IMR-90 (cell line): ENCODE data around the gene NPEPL1. TPM values are rescaled to one million over a fixed set of nuclear protein-coding genes. Genes with fewer than 3 reads are reported as not detected.

Experiments used
- ATAC-seq: fragments of 200-7000 bp; cut with Tn5 transposase; 2 replicates; pipeline ENCODE4 v1.9.1; 2020; ENCODE audit warnings: low read depth, mild to moderate bottlenecking, moderate library complexity
- BruUV-seq: library from RNA; stranded (reverse); fragments of 400-500 nt; replicated peaks from 2 replicates; lab custom pipeline; 2021; lab: Mats Ljungman, UMichigan
- CTCF ChIA-PET: fragments of 300-600 bp; formaldehyde crosslinking; extraction: SDS; loops from one replicate; lab custom pipeline; 2021; ENCODE audit warnings: antibody characterized with exemption; lab: Yijun Ruan, JAX
- POLR2A ChIA-PET: fragments of 300-600 bp; sonication (Branson Sonifier 250); formaldehyde crosslinking; loops from one replicate; lab custom pipeline; 2022; ENCODE audit warnings: antibody characterized with exemption; ENCODE audit not compliant: unreplicated experiment; lab: Charles Lee
- DNase-seq: peaks from one replicate; pipeline ENCODE4 v3.0.0; 2013
- H2AFZ ChIP-seq: replicated peaks from 2 replicates; pipeline ENCODE3; 2013; ENCODE audit warnings: low read length, mild to moderate bottlenecking; ENCODE audit not compliant: poor library complexity
- H2AK5ac ChIP-seq: 2 replicates; pipeline ENCODE4 v1.6.1; 2013; ENCODE audit warnings: low read depth, low read length, inconsistent platforms
- H2AK9ac ChIP-seq: replicated peaks from 2 replicates; pipeline ENCODE3; 2013; ENCODE audit warnings: mild to moderate bottlenecking, low read depth, low read length, moderate library complexity; ENCODE audit not compliant: poor library complexity
- H2BK120ac ChIP-seq: 2 replicates; pipeline ENCODE4 v1.6.1; 2013; ENCODE audit warnings: low read depth, low read length, inconsistent platforms
- H2BK15ac ChIP-seq: 3 replicates; pipeline ENCODE4 v1.6.1; 2013; ENCODE audit warnings: low read depth, low read length, inconsistent platforms
- H2BK20ac ChIP-seq: 2 replicates; pipeline ENCODE4 v1.6.1; 2013; ENCODE audit warnings: low read depth, mild to moderate bottlenecking, inconsistent platforms, low read length, moderate library complexity
- H2BK5ac ChIP-seq: 2 replicates; pipeline ENCODE4 v1.6.1; 2013; ENCODE audit warnings: mild to moderate bottlenecking, low read depth, low read length, inconsistent platforms; ENCODE audit not compliant: poor library complexity, severe bottlenecking
- H3K14ac ChIP-seq: replicated peaks from 2 replicates; pipeline ENCODE4 v1.6.1; 2013; ENCODE audit warnings: low read depth, low read length, inconsistent platforms
- H3K18ac ChIP-seq: 2 replicates; pipeline ENCODE4 v1.6.1; 2013; ENCODE audit warnings: low read depth, low read length, control low read depth
- H3K23ac ChIP-seq: 2 replicates; pipeline ENCODE4 v1.6.1; 2013; ENCODE audit warnings: low read depth, low read length, inconsistent platforms
- H3K27ac ChIP-seq: 2 replicates; pipeline ENCODE4 v1.5.1; 2013; ENCODE audit warnings: mild to moderate bottlenecking, control low read depth, low read length; ENCODE audit not compliant: insufficient read depth
- H3K27me3 ChIP-seq: 2 replicates; pipeline ENCODE4 v1.6.1; 2013; ENCODE audit warnings: low read length; ENCODE audit not compliant: control insufficient read depth, insufficient read depth
- H3K36me3 ChIP-seq: 2 replicates; pipeline ENCODE4 v1.6.1; 2013; ENCODE audit warnings: low read length, mixed read lengths; ENCODE audit not compliant: control insufficient read depth, insufficient read depth
- H3K4ac ChIP-seq: 2 replicates; pipeline ENCODE4 v1.6.1; 2013; ENCODE audit warnings: low read depth, low read length, inconsistent platforms
- H3K4me1 ChIP-seq: 2 replicates; pipeline ENCODE4 v1.6.1; 2013; ENCODE audit warnings: low read length, mixed read lengths; ENCODE audit not compliant: control insufficient read depth, insufficient read depth
- H3K4me2 ChIP-seq: 2 replicates; pipeline ENCODE4 v1.6.1; 2013; ENCODE audit warnings: low read depth, mild to moderate bottlenecking, control low read depth, low read length, moderate library complexity
- H3K4me3 ChIP-seq: 2 replicates; pipeline ENCODE4 v1.5.1; 2013; ENCODE audit warnings: low read depth, mild to moderate bottlenecking, control low read depth, low read length, moderate library complexity; ENCODE audit not compliant: insufficient read depth
- H3K56ac ChIP-seq: 2 replicates; pipeline ENCODE4 v1.6.1; 2013; ENCODE audit warnings: low read length, inconsistent platforms; ENCODE audit not compliant: insufficient read depth; ENCODE audit errors: extremely low read depth
- H3K79me1 ChIP-seq, 2 experiments: 2 replicates each; pipeline ENCODE4 v1.6.1; 2013; ENCODE audit warnings: low read length in 2 of 2, inconsistent platforms in 1 of 2, low read depth in 1 of 2
- H3K9ac ChIP-seq: 2 replicates; pipeline ENCODE4 v1.6.1; 2013; ENCODE audit warnings: low read depth, low read length, control low read depth
- H3K9me1 ChIP-seq: 2 replicates; pipeline ENCODE4 v1.6.1; 2013; ENCODE audit warnings: low read length, inconsistent platforms; ENCODE audit not compliant: insufficient read depth
- H3K9me3 ChIP-seq: 2 replicates; pipeline ENCODE4 v1.6.1; 2013; ENCODE audit warnings: low read length; ENCODE audit not compliant: control insufficient read depth, insufficient read depth
- H4K20me1 ChIP-seq: 2 replicates; pipeline ENCODE4 v1.6.1; 2013; ENCODE audit warnings: low read length, inconsistent platforms; ENCODE audit not compliant: insufficient read depth
- H4K5ac ChIP-seq: 2 replicates; pipeline ENCODE4 v1.6.1; 2013; ENCODE audit warnings: mild to moderate bottlenecking, low read depth, low read length, control low read depth
- H4K8ac ChIP-seq, 2 experiments: 2 replicates each; pipeline ENCODE4 v1.6.1; 2013; ENCODE audit warnings: low read depth in 2 of 2, low read length in 2 of 2, control low read depth in 1 of 2, inconsistent platforms in 1 of 2
- H4K91ac ChIP-seq: 2 replicates; pipeline ENCODE4 v1.6.1; 2013; ENCODE audit warnings: low read depth, low read length, inconsistent platforms; ENCODE audit not compliant: insufficient read depth
- BHLHE40 ChIP-seq: fragments of 150-350 bp; IDR thresholded peaks from 2 replicates; pipeline ENCODE4 v1.6.1; 2016; ENCODE audit warnings: mild to moderate bottlenecking, low read depth, low read length
- CEBPB ChIP-seq: IDR thresholded peaks from 2 replicates; pipeline ENCODE4 v1.6.1; 2012; ENCODE audit warnings: low read depth, low read length, improper control_type of control experiment
- CHD1 ChIP-seq: IDR thresholded peaks from 2 replicates; pipeline ENCODE4 v1.6.1; 2012; ENCODE audit warnings: low read depth, low read length, improper control_type of control experiment
- CTCF ChIP-seq: conservative IDR thresholded peaks from 2 replicates; pipeline ENCODE4 v1.5.1; 2012; ENCODE audit warnings: mild to moderate bottlenecking, low read depth, low read length, improper control_type of control experiment
- ELK1 ChIP-seq: fragments of 150-350 bp; IDR thresholded peaks from 2 replicates; pipeline ENCODE4 v1.6.1; 2016; ENCODE audit warnings: low read depth, mild to moderate bottlenecking, low read length, moderate library complexity, borderline replicate concordance
- FOS ChIP-seq: fragments of 150-350 bp; IDR thresholded peaks from 2 replicates; pipeline ENCODE4 v1.6.1; 2016; ENCODE audit warnings: low read depth, low read length
- MAFK ChIP-seq: IDR thresholded peaks from 2 replicates; pipeline ENCODE4 v1.6.1; 2012; ENCODE audit warnings: low read depth, low read length, improper control_type of control experiment
- MAZ ChIP-seq: IDR thresholded peaks from 2 replicates; pipeline ENCODE4 v1.6.1; 2012; ENCODE audit warnings: low read depth, mild to moderate bottlenecking, low read length, improper control_type of control experiment, moderate library complexity, borderline replicate concordance
- MXI1 ChIP-seq: IDR thresholded peaks from 2 replicates; pipeline ENCODE4 v1.6.1; 2012; ENCODE audit warnings: low read depth, mild to moderate bottlenecking, low read length, moderate library complexity, borderline replicate concordance
- NFE2L2 ChIP-seq: fragments of 150-350 bp; IDR thresholded peaks from 2 replicates; pipeline ENCODE4 v1.6.1; 2016; ENCODE audit warnings: low read depth, mild to moderate bottlenecking, low read length
- POLR2A ChIP-seq: IDR thresholded peaks from 2 replicates; pipeline ENCODE4 v1.6.1; 2012; ENCODE audit warnings: mild to moderate bottlenecking, low read depth, low read length
- RAD21 ChIP-seq: IDR thresholded peaks from 2 replicates; pipeline ENCODE4 v1.6.1; 2012; ENCODE audit warnings: low read length, improper control_type of control experiment
- RCOR1 ChIP-seq: IDR thresholded peaks from 2 replicates; pipeline ENCODE4 v1.6.1; 2012; ENCODE audit warnings: mild to moderate bottlenecking, low read length, improper control_type of control experiment; ENCODE audit not compliant: insufficient replicate concordance
- RFX5 ChIP-seq: IDR thresholded peaks from 2 replicates; pipeline ENCODE4 v1.8.0; 2012; ENCODE audit warnings: low read depth, mild to moderate bottlenecking, low read length, moderate library complexity
- SMC3 ChIP-seq: fragments of 150-350 bp; IDR thresholded peaks from 2 replicates; pipeline ENCODE4 v1.6.1; 2016; ENCODE audit warnings: low read depth, mild to moderate bottlenecking, antibody characterized with exemption, low read length, moderate library complexity
- USF2 ChIP-seq: fragments of 150-350 bp; IDR thresholded peaks from 2 replicates; pipeline ENCODE4 v1.6.1; 2017; ENCODE audit warnings: mild to moderate bottlenecking, antibody characterized with exemption, low read length, low read depth
- WGBS, 2 experiments: methylation state at CpG; one replicate each; pipeline versions ENCODE4 v1.1.5 to v1.1.7; 2013; ENCODE audit warnings: missing lambda C conversion rate in 2 of 2; ENCODE audit not compliant: insufficient read length in 1 of 2; ENCODE audit errors: extremely low coverage in 2 of 2; 5-methylcytosine and 5-hydroxymethylcytosine counted together
- dilution Hi-C: fragments of 300-500 bp; cut with HindIII; formaldehyde crosslinking; loops from one replicate; pipeline ENCODE4 v1.14.3; 2018; ENCODE audit warnings: low sequenced_read_pairs; ENCODE audit not compliant: unreplicated experiment
- in situ Hi-C: fragments of 300-500 bp; cut with MboI; formaldehyde crosslinking; loops from 3 replicates; pipeline ENCODE4 v1.14.3; 2019; ENCODE audit warnings: low sequenced_read_pairs, inconsistent platforms, mixed read lengths
- intact Hi-C: fragments of 100-400 bp; cut with micrococcal nuclease; formaldehyde crosslinking; loops from 2 replicates; pipeline ENCODE4 v1.10.0; 2022
- polyA plus RNA-seq, 3 experiments: library from polyadenylated mRNA; depleted of rRNA; stranded (reverse); fragments of >200 nt; gene quantifications; 2 replicates each; pipeline ENCODE4 v1.2.3, GENCODE V29; 2012; ENCODE audit warnings: low replicate concordance in 1 of 3
- total RNA-seq: library from RNA; depleted of rRNA; stranded (reverse); fragments of >200 nt; gene quantifications from 2 replicates; pipeline ENCODE4 v1.2.3, GENCODE V29; 2012

The NPEPL1 gene
- total and polyA plus RNA-seq, 2 of the 4 experiments (the other 2 are of a cell fraction), result 6.3 to 10.4 TPM

GRCh38 chr20:58709703-58710039 lies 17.1 kb downstream of the NPEPL1 start:
- Histone ChIP-seq H2BK120ac (no peak overlapping the region), H3K4me3 (no peak overlapping the region), H3K4ac (no peak overlapping the region), H4K8ac (no peak overlapping the region), H2AK9ac (no peak overlapping the region), H2AFZ (no peak overlapping the region), H3K9ac (no peak overlapping the region), H3K4me2 (no peak overlapping the region), H3K56ac (no peak overlapping the region), H2BK5ac (no peak overlapping the region), H3K27ac (no peak overlapping the region), H2BK15ac (no peak overlapping the region), H4K91ac (no peak overlapping the region), H2AK5ac (no peak overlapping the region), H3K14ac (no peak overlapping the region), H3K23ac (no peak overlapping the region), H4K20me1 (no peaks in the 10 kb centered on the region), H2BK20ac (no peak overlapping the region), H4K5ac (no peak overlapping the region), H3K18ac (no peak overlapping the region), H3K36me3 (no peaks in the 10 kb centered on the region), H3K9me3 (no peaks in the 10 kb centered on the region), H3K79me1 (no peaks in the 10 kb centered on the region), H3K4me1 (no peaks in the 10 kb centered on the region), H3K27me3 (no peaks in the 10 kb centered on the region), H3K9me1 (no peaks in the 10 kb centered on the region)
- dilution Hi-C loops (no loop called here), intact Hi-C loops (no loop called here), in situ Hi-C loops (no loop called here)
- no TSS peak for BruUV-seq
- WGBS, 2 experiments, result 93% methylated on average over 2 of the region's 4 CpGs; no CpG with 5 or more reads in 1 of the 2 experiments
- no peak for DNase-seq
- ChIA-PET CTCF (no interaction called here), POLR2A (no interaction called here)
- no peak for TF ChIP-seq RAD21
- TF ChIP-seq CTCF, result no peak
- TF ChIP-seq POLR2A, result no peak
- TF ChIP-seq MAFK, result no peak; the same call in 1 of the 2 replicates
- TF ChIP-seq USF2, result no peak
- no peak for TF ChIP-seq CHD1
- no peak for TF ChIP-seq RFX5
- TF ChIP-seq RCOR1, result no peak
- TF ChIP-seq CEBPB, result no peak
- TF ChIP-seq MXI1, result no peak
- TF ChIP-seq BHLHE40, result no peak
- TF ChIP-seq FOS, result no peak
- no peak for TF ChIP-seq ELK1
- no peak for TF ChIP-seq MAZ
- no peak for TF ChIP-seq SMC3
- no peak for TF ChIP-seq NFE2L2
- no peak for ATAC-seq
